Measurements from ENCODE around the gene GBE1.

DNA sequence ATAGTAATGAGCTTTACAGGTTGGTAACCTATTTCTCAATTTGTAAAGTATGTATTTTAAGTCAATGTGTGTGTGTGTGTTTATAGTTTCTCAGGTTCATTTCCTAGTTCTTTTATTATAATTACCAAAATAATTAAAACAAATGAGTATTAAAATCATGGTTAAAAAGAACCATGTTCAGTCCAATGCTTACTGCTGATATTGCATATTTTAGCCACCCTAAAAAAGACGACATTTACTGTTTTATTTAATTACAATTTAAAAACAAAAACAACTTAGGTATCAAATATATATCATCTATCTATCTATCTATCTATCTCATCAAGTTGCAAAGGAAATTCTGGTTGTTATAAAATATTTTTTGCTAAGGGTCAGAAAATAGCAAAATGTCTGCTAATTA lies 203.3 kb downstream of the GBE1 start:
- TF ChIP-seq POLR2A (IDR thresholded peaks at IDR 0.05), result no peak
- TF ChIP-seq, protein P1, sequence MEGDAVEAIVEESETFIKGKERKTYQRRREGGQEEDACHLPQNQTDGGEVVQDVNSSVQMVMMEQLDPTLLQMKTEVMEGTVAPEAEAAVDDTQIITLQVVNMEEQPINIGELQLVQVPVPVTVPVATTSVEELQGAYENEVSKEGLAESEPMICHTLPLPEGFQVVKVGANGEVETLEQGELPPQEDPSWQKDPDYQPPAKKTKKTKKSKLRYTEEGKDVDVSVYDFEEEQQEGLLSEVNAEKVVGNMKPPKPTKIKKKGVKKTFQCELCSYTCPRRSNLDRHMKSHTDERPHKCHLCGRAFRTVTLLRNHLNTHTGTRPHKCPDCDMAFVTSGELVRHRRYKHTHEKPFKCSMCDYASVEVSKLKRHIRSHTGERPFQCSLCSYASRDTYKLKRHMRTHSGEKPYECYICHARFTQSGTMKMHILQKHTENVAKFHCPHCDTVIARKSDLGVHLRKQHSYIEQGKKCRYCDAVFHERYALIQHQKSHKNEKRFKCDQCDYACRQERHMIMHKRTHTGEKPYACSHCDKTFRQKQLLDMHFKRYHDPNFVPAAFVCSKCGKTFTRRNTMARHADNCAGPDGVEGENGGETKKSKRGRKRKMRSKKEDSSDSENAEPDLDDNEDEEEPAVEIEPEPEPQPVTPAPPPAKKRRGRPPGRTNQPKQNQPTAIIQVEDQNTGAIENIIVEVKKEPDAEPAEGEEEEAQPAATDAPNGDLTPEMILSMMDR (IDR thresholded peaks at IDR 0.05), result no peak
